ENCODE data around the gene TRIM50. TPM values are rescaled to one million over a fixed set of nuclear protein-coding genes. Genes with fewer than 3 reads are reported as not detected.

Gene TRIM50
- total RNA-seq, 8 experiments from 2014 or later, result 0.14 to 0.47 TPM; not detected in 6

DNA sequence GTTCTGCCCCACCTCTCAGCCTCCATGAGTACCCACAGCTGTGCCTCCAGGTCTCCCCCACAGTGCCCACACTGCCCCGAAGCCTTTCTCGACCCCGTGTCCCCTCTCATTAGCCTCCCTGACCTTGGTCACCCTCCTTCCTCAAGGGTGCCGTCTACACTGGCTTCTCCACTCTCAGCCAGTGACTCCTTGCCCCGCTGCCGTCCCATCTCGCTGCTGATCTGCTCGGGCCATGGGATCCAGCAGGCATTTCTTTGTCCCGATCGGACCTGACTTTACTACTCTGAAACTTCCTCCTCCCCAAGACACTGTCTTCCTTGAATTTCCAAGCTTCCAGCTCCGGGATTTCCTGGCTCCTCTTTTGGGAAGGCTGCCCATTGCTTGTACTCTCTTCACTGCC lies 31.4 kb upstream of the TRIM50 start:
- no peak overlapping the region for H3K4me3 ChIP-seq
- in situ Hi-C loops (cut with MboI; ENCODE audit: low pct_unique_long_range_greater_than_20kb in 2 of 9, low sequenced_read_pairs in 9 of 9, unreplicated experiment in 9 of 9), result no loop called here
- H3K4me1 ChIP-seq (replicated peaks in 1 of 2), result peaks cover 2 to 18% of the 10 kb centered on the region in 2 donors
- no peak overlapping the region for H3K27ac ChIP-seq
- no peak for ATAC-seq (replicated peaks in 6 of 8)
- 0 to 80% (median 68%) methylated on average over 1 to 4 of the region's 11 CpGs; no CpG with 5 or more reads in 6 of the 10 experiments for WGBS, 10 experiments

DNA sequence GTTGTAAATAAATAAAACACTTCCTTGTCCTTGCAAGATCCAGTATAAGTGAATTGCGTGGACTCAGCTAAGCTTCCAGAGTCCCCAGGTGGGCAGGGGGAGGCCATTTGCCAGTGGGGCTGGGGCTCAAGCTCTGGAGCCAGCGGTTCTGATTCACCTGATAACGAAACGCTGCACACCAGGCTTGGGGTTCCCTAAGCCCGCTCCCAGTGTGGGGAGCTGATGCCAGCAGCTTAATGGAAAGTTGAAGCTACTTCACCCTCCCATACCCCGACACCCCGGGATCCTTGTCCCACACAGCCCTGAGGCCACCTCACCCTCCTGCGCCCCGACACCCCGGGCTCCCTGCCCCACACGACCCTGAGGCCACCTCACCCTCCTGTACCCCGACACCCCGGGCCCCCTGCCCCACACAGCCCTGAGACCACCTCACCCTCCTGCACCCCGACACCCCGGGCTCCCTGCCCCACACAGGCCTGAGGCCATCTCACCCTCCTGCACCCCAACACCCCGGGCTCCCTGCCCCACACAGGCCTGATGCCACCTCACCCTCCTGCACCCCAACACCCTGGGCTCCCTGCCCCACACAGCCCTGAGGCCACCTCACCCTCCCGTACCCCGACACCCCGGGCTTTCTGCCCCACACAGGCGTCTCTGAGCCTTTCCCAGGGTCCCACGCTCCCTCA lies 30.9 kb upstream of the TRIM50 start:
- in situ Hi-C loops (cut with MboI; ENCODE audit: low pct_unique_long_range_greater_than_20kb in 2 of 9, low sequenced_read_pairs in 9 of 9, unreplicated experiment in 9 of 9), result no loop called here
- peak in 1 of 8 experiments; percentile 9 for ATAC-seq (replicated peaks in 6 of 8)
- H3K4me3 ChIP-seq, result no peak overlapping the region
- H3K4me1 ChIP-seq (replicated peaks in 1 of 2), result peaks cover 2 to 18% of the 10 kb centered on the region in 2 donors
- 29 to 100% (median 55%) methylated on average over 1 of the region's 21 CpGs; no CpG with 5 or more reads in 6 of the 10 experiments for WGBS, 10 experiments
- peak overlapping the region in 1 of 2 donors; percentile 81 for H3K27ac ChIP-seq

- no peak overlapping the region for H3K4me3 ChIP-seq
- no peak overlapping the region for H3K27ac ChIP-seq
- WGBS, 10 experiments, result 11 to 100% (median 74%) methylated on average over 2 to 5 of the region's 5 CpGs; no CpG with 5 or more reads in 2 of the 10 experiments
- peaks cover 2 to 18% of the 10 kb centered on the region in 2 donors for H3K4me1 ChIP-seq (replicated peaks in 1 of 2)
- no peak for ATAC-seq (replicated peaks in 6 of 8)
- in situ Hi-C loops (cut with MboI; ENCODE audit: low pct_unique_long_range_greater_than_20kb in 2 of 9, low sequenced_read_pairs in 9 of 9, unreplicated experiment in 9 of 9), result no loop called here
Measured at GRCh38 chr7:73356159-73356558, 28.3 kb upstream of the TRIM50 start.

DNA sequence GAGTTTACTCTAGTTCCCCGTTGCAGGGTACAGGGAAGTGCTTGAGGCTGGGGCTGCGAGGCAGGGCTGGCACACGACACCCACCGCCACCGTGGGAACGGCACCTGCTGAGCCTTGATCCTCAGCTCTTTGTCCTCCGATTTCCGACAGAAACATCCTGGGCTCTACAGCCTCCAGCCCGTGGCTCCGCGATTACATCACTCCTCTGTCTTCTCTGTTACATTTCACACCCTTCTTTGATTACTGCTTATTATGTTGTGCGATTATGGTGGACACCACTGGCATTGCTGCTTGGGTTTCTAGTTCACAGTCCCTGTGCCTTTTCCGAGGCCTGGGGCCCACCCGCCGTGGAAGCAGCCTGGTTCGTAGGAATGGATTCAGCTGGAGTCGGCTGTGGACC lies 26.9 kb upstream of the TRIM50 start:
- in situ Hi-C loops (cut with MboI; ENCODE audit: low pct_unique_long_range_greater_than_20kb in 2 of 9, low sequenced_read_pairs in 9 of 9, unreplicated experiment in 9 of 9), result no loop called here
- 41 to 98% (median 79%) methylated on average over 2 to 15 of the region's 17 CpGs for WGBS, 10 experiments
- Histone ChIP-seq H3K4me3 (no peak overlapping the region), H3K27ac (no peak overlapping the region), H3K4me1 (replicated peaks in 1 of 2) (peaks cover 6 to 27% of the 10 kb centered on the region in 2 donors)
- no peak for ATAC-seq (replicated peaks in 6 of 8)

GRCh38 chr7:73354196-73354595 lies 26.3 kb upstream of the TRIM50 start:
- H3K4me3 ChIP-seq, result no peak overlapping the region
- H3K27ac ChIP-seq, result no peak overlapping the region
- WGBS, 10 experiments, result 47 to 98% (median 73%) methylated on average over 1 to 6 of the region's 9 CpGs; no CpG with 5 or more reads in 6 of the 10 experiments
- H3K4me1 ChIP-seq (replicated peaks in 1 of 2), result peaks cover 7 to 32% of the 10 kb centered on the region in 2 donors
- in situ Hi-C loops (cut with MboI; ENCODE audit: low pct_unique_long_range_greater_than_20kb in 2 of 9, low sequenced_read_pairs in 9 of 9, unreplicated experiment in 9 of 9), result no loop called here
- no peak for ATAC-seq (replicated peaks in 6 of 8)

GRCh38 chr7:73353243-73353642 lies 25.4 kb upstream of the TRIM50 start:
- Histone ChIP-seq H3K4me3 (no peak overlapping the region), H3K4me1 (replicated peaks in 1 of 2) (peaks cover 7 to 27% of the 10 kb centered on the region in 2 donors), H3K27ac (no peak overlapping the region)
- in situ Hi-C loops (cut with MboI; ENCODE audit: low pct_unique_long_range_greater_than_20kb in 2 of 9, low sequenced_read_pairs in 9 of 9, unreplicated experiment in 9 of 9), result no loop called here
- WGBS, 10 experiments, result 14 to 100% (median 83%) methylated on average over 1 to 6 of the region's 6 CpGs; no CpG with 5 or more reads in 1 of the 10 experiments
- ATAC-seq (replicated peaks in 6 of 8), result no peak

DNA sequence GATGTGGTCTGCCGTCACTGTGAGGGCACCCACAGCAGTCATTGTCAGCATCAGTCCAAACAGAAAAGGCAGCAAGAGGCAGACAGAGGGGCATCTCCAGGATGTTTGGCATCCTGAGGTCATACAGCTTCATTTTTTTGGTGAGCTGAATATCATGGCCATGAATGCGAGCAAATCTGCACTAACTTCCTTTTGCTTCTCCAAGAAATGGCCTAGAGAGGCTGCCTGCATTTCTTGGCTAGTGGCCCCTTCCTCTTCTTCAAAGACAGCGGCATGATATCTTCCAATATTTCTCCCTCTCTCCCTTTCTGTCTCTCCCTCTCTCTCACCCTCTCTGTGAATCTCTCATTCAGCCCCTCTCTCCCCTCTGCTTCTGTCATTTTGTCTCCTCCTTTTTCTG lies 24.9 kb upstream of the TRIM50 start:
- Histone ChIP-seq H3K27ac (no peak overlapping the region), H3K4me1 (replicated peaks in 1 of 2) (peaks cover 7 to 23% of the 10 kb centered on the region in 2 donors), H3K4me3 (no peak overlapping the region)
- WGBS, 10 experiments, result 29 to 100% (median 86%) methylated on average over 1 to 3 of the region's 3 CpGs; no CpG with 5 or more reads in 2 of the 10 experiments
- in situ Hi-C loops (cut with MboI; ENCODE audit: low pct_unique_long_range_greater_than_20kb in 2 of 9, low sequenced_read_pairs in 9 of 9, unreplicated experiment in 9 of 9), result no loop called here
- ATAC-seq (replicated peaks in 6 of 8), result no peak

DNA sequence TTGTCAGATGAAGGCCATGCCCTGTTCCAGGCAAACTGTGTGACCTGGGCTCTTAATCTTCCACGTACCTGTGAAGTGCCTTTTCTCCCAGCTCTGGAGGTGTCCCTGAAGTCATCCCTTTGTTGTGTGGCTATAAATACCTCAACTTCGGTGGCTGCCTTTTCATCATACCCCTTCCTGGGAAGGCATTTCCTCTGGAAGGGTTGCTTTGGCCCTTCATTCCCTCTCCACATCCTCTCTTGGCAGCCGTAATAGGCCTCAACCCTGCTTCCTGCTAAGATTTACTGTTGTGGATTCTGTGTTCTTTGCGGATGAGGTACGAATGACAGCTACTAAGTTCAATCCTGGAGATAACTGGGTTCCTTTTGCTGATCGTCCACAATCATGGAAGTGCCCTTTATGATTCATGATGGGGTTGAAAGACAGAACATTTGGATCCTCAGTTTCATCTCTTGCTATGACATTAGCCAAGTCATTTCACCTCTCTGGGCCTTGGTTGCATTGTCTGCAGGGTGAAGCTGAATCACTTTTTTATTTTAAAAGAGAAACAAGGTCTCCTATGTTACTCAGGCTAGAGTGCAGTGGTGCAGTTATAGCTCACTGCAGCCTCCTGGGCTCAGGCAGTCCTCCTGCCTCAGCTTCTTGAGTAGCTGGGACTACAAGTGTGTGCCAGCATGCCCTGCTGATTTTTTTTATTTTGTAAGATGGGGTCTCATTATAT lies 23.7 kb upstream of the TRIM50 start:
- no peak for ATAC-seq (replicated peaks in 6 of 8)
- peaks cover 7 to 19% of the 10 kb centered on the region in 2 donors for H3K4me1 ChIP-seq (replicated peaks in 1 of 2)
- no peak overlapping the region for H3K27ac ChIP-seq
- no peak overlapping the region for H3K4me3 ChIP-seq
- 0 to 100% (median 81%) methylated on average over 1 to 5 of the region's 6 CpGs; no CpG with 5 or more reads in 2 of the 10 experiments for WGBS, 10 experiments
- in situ Hi-C loops (cut with MboI; ENCODE audit: low pct_unique_long_range_greater_than_20kb in 2 of 9, low sequenced_read_pairs in 9 of 9, unreplicated experiment in 9 of 9), result no loop called here

DNA sequence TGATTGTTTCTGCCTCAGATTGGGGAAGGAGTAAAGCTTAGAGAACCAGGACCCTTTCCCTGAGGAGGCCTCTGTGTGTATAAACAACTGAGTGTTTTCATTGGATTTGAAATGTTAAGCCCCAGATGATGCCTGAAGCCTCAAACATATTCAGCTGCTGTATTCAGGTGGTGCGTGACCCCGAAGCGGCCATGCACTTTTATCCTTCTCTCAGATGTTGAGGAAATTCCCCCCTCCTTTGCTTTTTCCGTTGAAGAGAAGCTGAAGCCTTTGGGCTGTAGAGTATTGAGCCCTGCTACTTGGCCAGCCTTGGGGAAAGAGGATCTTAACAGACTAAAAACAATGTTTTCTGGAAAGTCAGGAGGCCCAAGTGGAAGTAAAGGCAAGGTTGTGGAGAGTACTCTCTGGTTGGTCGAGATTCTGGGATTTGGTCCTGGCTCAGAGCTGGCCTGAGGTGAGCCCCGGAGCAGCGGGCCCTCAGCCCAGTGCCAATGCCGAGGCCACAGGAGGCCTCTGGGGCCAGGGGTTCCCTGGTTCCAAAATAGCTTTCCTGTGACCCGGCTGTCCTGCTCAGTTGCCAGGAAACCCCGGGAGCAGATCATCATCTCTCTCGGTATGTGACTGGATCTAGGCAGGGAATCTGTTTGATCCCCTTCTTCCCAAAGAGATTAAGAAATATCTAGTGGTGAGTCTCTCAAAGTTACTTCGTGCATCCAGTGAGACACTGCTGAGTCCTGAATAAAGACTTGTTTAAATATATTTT lies 22.6 kb upstream of the TRIM50 start:
- in situ Hi-C loops (cut with MboI; ENCODE audit: low pct_unique_long_range_greater_than_20kb in 2 of 9, low sequenced_read_pairs in 9 of 9, unreplicated experiment in 9 of 9), result no loop called here
- 44 to 100% (median 79%) methylated on average over 1 to 11 of the region's 12 CpGs for WGBS, 10 experiments
- Histone ChIP-seq H3K27ac (peak overlapping the region in 1 of 2 donors; percentile 62), H3K4me1 (replicated peaks in 1 of 2) (peaks cover 7 to 19% of the 10 kb centered on the region in 2 donors), H3K4me3 (no peak overlapping the region)
- peak in 2 of 8 experiments; percentile 17 to 22 for ATAC-seq (replicated peaks in 6 of 8)

GRCh38 chr7:73349763-73350162 lies 21.9 kb upstream of the TRIM50 start:
- peak in 2 of 8 experiments; percentile 84 to 88 for ATAC-seq (replicated peaks in 6 of 8)
- in situ Hi-C loops (cut with MboI; ENCODE audit: low pct_unique_long_range_greater_than_20kb in 2 of 9, low sequenced_read_pairs in 9 of 9, unreplicated experiment in 9 of 9), result loop anchor here in 1 of 9 experiments (25.0 kb wide), 1 partner anchor 88 kb away; the partner anchor contains the start of gene FZD9
- Histone ChIP-seq H3K4me1 (replicated peaks in 1 of 2) (peaks cover 5 to 14% of the 10 kb centered on the region in 2 donors), H3K4me3 (no peak overlapping the region), H3K27ac (peak overlapping the region in 1 of 2 donors; percentile 62)
- WGBS, 10 experiments, result 36 to 84% (median 60%) methylated on average over 1 to 6 of the region's 6 CpGs; no CpG with 5 or more reads in 1 of the 10 experiments

DNA sequence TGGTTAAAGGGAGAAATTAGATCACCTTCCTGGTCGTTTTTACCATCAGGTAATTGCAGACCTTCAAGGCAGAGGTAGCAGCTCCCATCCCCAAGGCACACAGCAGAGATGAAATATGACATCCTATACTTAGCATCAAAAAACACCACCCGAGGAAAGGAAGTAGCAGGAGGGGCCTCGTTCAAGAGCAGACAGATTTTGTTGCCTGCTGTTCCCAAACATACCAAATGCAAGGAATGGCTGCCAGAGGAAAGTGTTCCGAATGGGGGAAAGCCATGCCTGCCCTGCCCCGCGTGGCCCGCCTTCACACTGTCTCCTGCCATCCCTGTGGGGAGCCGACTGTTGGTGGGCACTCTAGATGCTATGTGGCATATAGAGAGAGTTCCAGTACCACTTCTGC lies 18.1 kb upstream of the TRIM50 start:
- no peak overlapping the region for H3K27ac ChIP-seq
- no peak overlapping the region for H3K4me3 ChIP-seq
- ATAC-seq (replicated peaks in 6 of 8), result no peak
- in situ Hi-C loops (cut with MboI; ENCODE audit: low pct_unique_long_range_greater_than_20kb in 2 of 9, low sequenced_read_pairs in 9 of 9, unreplicated experiment in 9 of 9), result loop anchor here in 1 of 9 experiments (25.0 kb wide), 1 partner anchor 91 kb away; the partner anchor contains the start of gene FZD9
- WGBS, 10 experiments, result 20 to 63% (median 32%) methylated on average over 1 to 6 of the region's 8 CpGs; no CpG with 5 or more reads in 5 of the 10 experiments
- H3K4me1 ChIP-seq (replicated peaks in 1 of 2), result peaks cover 10 to 39% of the 10 kb centered on the region in 2 donors

- 14 to 84% (median 56%) methylated on average over 3 to 4 of the region's 4 CpGs; no CpG with 5 or more reads in 7 of the 10 experiments for WGBS, 10 experiments
- H3K4me3 ChIP-seq, result no peak overlapping the region
- ATAC-seq (replicated peaks in 6 of 8), result no peak
- no peak overlapping the region for H3K27ac ChIP-seq
- peaks cover 10 to 37% of the 10 kb centered on the region in 2 donors for H3K4me1 ChIP-seq (replicated peaks in 1 of 2)
- in situ Hi-C loops (cut with MboI; ENCODE audit: low pct_unique_long_range_greater_than_20kb in 2 of 9, low sequenced_read_pairs in 9 of 9, unreplicated experiment in 9 of 9), result loop anchor here in 1 of 9 experiments (25.0 kb wide), 1 partner anchor 92 kb away; the partner anchor contains the start of gene FZD9
Measured at GRCh38 chr7:73345538-73345937, 17.7 kb upstream of the TRIM50 start.

Data from motor neuron (in vitro differentiated cells).